HG02759 (cell line): Measurements from ENCODE around the gene FAM162B.
"Not testable (repeated sequence)": the region's sequence is repeated elsewhere in the genome, so short reads cannot be mapped to it uniquely, and the experiment has no call there.

Source experiments
- ATAC-seq: cut with Tn5 transposase; IDR thresholded peaks from one replicate; pipeline ENCODE4 v1.9.1; 2021; ENCODE audit warnings: mild to moderate bottlenecking, moderate library complexity; ENCODE audit not compliant: unreplicated experiment

FAM162B gene

DNA sequence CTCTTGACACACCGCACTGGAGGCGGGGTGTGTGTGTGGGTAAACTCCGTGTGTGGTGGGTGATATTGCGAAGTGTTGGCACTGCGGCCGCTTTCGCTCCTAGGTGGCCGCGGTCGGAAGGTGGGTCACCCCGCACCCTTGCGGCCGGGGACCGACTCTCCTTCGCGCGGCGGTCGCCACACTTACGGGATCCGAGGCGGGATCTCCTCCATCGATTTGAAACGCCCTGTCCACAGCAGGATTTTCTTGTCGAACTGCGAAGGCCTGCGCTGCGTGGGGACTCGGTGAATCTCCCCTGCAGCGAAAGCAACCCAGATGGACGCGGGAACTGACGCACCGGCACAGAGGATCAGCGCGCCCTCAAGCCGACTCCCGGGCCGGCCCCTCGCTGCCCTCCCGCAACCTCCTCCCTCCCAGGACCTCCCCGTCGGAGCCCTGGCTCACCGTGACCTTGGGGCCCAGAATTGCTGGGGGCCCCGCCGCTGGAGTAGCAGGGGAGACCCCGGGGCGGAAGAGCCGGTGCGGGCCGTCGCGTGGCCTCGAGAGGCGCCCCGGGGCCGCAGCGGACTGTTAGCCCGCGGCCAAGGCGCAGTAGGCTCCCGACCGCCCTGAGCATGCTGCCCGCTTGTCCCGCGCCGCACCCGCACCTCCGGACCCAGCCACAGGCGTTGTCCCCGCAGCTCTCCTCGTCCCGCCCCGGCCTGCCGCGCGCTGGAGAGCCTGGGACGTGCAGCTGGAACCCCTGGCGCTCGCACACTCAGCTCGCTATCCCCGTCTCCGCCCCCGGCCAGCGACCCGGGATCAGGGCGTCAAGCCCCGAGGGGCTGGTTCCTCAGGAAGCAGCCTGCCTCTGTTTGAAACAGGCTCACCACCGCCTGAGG lies at the start of gene FAM162B:
Gene FAM162B (minus strand): TSS at position 759 of the 881 bp plus-strand sequence. CDS start 143 bp downstream, at position 616.
- ATAC-seq = peak; percentile 44

- ATAC-seq = no peak
These were observed 46.6 kb upstream of the FAM162B start for GRCh38 chr6:116812051-116812650.

- ATAC-seq = no peak
These were observed 36.5 kb upstream of the FAM162B start for GRCh38 chr6:116801971-116802370.

GRCh38 chr6:116799945-116800344 lies 34.4 kb upstream of the FAM162B start:
- no peak for ATAC-seq

DNA sequence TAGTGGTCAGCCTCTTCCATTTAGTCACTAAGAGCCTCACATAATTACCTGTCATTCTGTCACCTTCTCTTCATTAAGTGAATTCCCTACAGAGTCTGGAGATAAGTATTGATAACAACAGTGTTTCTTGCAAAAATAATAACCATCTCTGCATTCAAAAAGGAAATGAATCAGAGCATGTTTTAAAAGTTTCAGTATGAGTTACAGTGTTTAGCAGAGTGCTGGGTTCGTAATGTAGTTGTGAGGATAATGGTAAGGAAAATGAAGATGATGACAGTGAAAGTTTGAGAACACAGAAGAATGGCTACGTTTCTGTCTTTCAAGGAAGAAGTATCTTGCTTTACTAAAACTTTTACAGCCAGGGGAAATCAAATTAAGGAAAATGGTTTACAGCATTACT lies 32.1 kb upstream of the FAM162B start:
- no peak for ATAC-seq

- ATAC-seq = no peak
These were observed 27.7 kb upstream of the FAM162B start for GRCh38 chr6:116793224-116793623.

DNA sequence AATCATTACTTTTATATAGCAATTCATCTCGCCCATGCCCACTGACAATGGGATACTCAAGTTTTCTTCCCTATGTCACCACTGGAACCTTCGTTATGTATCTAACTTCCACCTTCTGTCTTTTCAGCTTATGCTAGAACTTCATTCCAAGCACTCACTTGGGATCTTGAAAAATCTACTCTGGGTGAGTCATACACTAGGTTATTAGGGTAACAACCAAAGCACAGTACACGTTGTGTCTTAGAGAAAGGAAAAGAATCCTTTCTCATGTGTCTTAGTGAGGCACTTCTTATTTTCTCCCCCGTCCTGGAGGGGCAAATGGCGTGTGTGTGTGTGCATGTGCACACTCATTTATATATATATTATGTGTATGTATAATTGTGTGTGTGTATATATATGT lies 18.3 kb upstream of the FAM162B start:
- ATAC-seq = no peak

GRCh38 chr6:116779573-116780164 lies 14.2 kb upstream of the FAM162B start:
- peak; percentile 68 for ATAC-seq

GRCh38 chr6:116773886-116774285 lies 8.4 kb upstream of the FAM162B start:
- no peak for ATAC-seq

GRCh38 chr6:116772450-116772849 lies 6.9 kb upstream of the FAM162B start:
- ATAC-seq = no peak

DNA sequence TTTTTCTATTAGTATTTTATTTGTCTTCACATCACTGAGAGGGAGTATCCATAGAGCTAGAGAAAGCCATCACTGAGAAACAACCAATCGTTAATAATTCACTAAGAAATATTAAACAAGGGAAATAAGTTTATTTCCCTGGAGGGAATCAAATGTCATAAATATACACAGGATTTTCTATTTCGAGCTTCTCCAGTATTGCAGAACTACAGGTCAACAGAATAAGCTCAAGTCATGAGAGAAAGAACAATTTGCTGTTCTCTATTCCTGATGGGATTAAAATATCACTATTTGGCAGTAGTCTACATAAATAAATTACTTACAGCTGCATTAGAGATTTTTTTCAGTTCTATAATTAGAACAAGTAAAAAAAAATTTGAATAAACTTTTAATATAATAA lies 2.2 kb upstream of the FAM162B start:
- no peak for ATAC-seq

DNA sequence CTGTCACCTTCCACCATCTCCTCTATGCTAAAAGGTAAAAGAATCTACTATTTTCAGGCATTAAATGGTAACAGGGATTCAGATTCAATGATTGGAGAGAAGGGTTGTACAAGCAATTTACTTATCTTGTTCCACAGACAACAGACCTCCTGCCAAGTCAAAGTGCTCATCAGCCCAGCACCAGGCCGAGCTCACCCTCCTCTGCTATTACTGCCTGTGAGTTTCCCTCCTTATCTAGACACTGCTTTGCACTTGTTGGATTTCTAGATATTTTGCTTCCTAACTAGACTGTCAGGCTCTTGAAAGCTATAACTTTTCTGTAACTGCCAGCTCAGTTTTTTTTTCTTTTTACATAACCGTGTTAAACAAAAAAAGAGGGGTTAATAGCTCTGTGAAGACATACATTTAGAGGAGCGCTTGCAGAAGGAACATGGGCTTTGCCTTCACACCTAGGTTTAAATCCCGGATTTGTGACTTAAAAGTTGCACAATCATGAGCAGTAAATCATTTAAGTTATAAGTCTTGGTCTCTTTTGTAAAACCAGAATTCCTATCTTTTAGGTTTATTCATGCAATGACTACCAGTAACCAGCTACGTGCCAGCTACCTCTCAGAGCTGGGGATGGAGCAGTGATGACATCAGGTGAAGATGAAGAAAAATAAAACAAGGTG lies 1.1 kb upstream of the FAM162B start:
- ATAC-seq = no peak

DNA sequence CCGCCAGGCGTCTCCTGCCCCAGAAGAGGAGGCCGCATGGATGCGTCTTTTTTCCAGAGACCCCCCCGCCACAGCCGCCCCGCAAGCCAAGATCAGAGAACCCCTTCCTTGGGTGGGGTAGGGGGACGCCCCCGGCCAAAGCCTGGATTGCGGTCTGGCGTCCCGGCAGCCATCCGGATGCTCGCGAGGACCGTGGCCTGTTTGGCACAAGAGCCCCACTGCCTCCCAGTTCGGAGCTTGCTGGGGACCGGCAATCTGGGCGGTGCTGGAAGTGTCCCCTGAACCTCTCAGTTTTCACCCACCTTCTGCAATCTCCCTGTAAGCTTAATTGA lies 924 bp downstream of the FAM162B start:
- no peak for ATAC-seq

GRCh38 chr6:116763906-116764628 lies 1.5 kb downstream of the FAM162B start:
- no peak for ATAC-seq

GRCh38 chr6:116763048-116763447 lies 2.5 kb downstream of the FAM162B start:
- no peak for ATAC-seq

DNA sequence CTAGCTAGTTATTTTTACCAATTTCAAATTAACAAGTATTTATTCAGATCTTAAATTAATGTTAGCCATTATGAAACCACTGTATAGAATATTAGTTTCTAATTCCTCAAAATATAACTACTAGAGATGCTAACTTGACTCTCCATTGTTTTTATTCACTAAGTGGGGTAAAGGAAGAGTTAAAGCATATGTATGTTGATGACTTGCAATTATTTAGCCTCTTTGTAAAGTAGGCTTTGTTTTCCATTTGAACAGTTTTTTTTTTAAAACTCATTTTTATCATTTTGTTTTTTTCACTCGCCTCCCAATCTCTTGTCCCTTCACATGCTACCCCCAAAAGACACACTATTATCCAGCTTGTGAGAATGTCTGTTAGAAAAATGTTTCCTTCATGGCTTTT lies 3.3 kb downstream of the FAM162B start:
- no peak for ATAC-seq

DNA sequence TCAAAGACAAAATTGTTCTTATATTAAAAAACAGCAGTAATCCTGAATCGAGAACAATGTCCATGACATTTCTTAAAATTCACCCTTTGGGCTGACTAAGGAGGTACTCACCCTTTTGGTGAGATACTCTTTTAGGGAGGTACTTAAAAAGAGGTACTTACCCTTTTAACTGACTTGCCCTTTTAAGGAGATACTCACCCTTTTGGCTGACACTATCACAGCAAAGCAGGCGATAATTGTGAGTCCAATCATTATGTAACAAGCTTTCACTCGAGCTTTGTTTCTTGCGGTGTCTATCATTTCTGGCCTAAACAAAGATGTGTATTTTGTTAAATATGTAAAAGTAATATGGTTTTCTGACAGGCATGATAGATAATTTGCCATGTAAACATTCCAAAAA lies 3.7 kb downstream of the FAM162B start:
- no peak for ATAC-seq

DNA sequence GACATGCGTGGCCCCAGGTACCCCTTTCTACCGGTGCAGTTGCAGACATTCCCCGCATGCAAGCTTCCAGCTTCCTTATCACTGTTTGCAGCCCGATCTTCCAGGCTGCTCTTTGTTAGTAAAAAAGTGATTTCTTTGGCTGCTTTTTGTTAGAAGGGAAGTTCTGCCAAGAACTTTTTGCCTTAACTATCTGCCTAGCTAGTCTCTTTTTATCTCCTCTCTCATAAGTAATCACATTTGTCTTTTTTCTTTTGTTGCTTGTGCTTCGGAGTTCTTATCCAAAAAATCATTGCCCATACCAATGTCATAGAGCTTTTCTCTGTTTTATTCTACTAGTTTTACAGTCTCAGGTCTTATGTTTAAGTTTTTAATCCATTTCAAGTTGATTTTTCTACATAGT lies 20.3 kb downstream of the FAM162B start:
- ATAC-seq = no peak

DNA sequence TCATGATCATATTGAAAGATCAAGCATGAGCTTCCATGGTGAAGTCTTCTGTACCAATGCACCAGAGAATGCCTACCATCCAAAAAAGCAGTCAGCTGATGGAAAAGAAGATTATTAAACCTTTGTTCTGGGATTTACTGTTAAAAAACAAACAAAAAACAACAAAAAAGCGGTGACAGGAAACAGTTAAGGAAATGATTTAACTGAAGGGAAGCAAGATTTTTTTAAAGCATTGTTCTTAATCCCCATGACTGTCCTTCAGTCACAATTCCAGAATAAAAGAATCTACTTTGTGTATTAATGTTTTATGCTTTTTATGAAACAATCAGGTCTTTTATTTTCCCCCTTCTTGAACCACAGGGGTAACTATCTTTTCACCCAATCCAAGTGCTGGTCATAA lies 23.9 kb downstream of the FAM162B start:
- ATAC-seq = no peak

DNA sequence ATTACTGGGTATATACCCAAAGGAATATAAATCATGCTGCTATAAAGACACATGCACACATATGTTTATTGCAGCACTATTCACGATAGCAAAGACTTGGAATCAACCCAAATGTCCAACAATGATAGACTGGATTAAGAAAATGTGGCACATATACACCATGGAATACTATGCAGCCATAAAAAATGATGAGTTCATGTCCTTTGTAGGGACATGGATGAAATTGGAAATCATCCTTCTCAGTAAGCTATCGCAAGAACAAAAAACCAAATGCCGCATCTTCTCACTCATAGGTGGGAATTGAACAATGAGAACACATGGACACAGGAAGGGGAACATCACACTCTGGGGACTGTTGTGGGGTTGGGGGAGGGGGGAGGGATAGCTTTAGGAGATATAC lies 25.0 kb downstream of the FAM162B start:
- ATAC-seq = not testable (repeated sequence)

- ATAC-seq = no peak
These were observed 28.5 kb downstream of the FAM162B start for GRCh38 chr6:116737004-116737403.
